GM19395 (cell line): ENCODE measurements around the gene MACO1.
"Not testable (repeated sequence)": the region's sequence is repeated elsewhere in the genome, so short reads cannot be mapped to it uniquely, and the experiment has no call there.

Source experiments
- ATAC-seq: cut with Tn5 transposase; IDR thresholded peaks from one replicate; pipeline ENCODE4 v1.9.1; 2021; ENCODE audit warnings: mild to moderate bottlenecking, moderate library complexity; ENCODE audit not compliant: unreplicated experiment

Gene MACO1, protein sequence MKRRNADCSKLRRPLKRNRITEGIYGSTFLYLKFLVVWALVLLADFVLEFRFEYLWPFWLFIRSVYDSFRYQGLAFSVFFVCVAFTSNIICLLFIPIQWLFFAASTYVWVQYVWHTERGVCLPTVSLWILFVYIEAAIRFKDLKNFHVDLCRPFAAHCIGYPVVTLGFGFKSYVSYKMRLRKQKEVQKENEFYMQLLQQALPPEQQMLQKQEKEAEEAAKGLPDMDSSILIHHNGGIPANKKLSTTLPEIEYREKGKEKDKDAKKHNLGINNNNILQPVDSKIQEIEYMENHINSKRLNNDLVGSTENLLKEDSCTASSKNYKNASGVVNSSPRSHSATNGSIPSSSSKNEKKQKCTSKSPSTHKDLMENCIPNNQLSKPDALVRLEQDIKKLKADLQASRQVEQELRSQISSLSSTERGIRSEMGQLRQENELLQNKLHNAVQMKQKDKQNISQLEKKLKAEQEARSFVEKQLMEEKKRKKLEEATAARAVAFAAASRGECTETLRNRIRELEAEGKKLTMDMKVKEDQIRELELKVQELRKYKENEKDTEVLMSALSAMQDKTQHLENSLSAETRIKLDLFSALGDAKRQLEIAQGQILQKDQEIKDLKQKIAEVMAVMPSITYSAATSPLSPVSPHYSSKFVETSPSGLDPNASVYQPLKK

DNA sequence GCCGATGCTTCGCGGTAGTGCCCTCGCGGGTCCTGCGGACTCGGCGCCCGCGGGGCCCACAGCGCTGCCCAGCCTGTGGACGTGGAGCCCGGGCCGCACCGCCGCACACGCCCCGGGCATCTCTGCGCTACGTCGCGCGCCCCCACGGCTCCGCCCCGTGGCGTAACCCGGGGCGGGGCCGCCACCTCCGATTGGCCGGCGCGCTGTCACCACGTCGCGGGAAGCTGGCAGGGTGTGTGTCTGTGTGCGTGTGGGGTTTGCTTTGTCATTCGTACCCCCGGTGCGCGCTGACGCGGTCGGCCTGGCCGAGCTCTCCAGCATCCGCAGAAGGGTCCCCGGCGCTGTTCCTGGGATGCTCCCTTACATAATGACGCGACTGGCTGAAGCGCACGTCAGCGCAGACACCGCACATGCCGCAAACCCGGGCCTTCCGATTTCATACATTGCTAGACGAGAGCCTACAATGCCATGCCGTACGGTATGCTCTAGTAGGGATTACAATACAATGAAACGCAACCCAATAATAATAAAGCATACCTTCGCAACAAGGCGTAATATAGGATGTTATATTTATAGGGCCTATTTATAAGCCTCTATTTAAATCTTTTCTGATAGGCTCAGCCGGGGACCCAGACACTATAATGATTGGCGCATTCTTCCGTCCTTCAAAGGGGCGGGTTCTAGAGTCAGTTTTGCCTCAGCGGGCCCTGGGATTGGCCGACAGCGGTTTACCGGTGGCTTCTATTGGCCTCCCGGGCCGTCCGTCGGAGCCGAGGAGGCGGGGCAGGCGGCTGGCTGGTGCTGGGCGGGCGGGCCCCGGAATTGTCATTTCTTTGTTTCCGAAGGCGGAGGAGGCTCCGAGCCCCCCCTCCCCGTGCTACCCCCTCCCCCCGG lies at the start of gene MACO1:
MACO1 (plus strand) TSS at position 825 of the 894 bp plus-strand sequence. CDS start 202 bp downstream, outside the sequence.
- peak; percentile 94 for ATAC-seq

DNA sequence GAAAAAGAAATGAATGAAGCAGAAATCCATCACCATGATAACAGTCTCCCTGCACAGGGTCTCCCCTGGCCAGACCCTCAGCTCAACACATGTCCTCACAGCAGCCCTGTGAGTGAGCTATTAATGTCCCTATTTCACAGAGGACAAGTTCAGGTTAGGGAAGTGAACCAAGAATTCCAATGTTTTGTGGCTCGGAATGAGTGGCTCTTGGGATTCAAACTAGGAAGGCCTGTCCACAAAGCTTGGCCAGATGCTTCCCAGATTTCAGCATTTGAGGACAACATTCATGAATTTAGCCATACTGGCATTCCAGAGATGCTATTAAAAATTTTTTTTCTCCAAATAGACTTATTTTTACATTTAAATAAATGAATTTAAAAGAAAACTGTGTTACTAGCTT lies 48.2 kb upstream of the MACO1 start:
- not testable (repeated sequence) for ATAC-seq

- ATAC-seq = not testable (repeated sequence)
Observed at GRCh38 chr1:25383090-25383489, 47.6 kb upstream of the MACO1 start.

GRCh38 chr1:25383875-25384274 lies 46.8 kb upstream of the MACO1 start:
- not testable (repeated sequence) for ATAC-seq

GRCh38 chr1:25387096-25387495 lies 43.6 kb upstream of the MACO1 start:
- ATAC-seq = not testable (repeated sequence)

GRCh38 chr1:25388691-25389090 lies 42.0 kb upstream of the MACO1 start:
- ATAC-seq = not testable (repeated sequence)

GRCh38 chr1:25389721-25390120 lies 41.0 kb upstream of the MACO1 start:
- ATAC-seq = not testable (repeated sequence)

DNA sequence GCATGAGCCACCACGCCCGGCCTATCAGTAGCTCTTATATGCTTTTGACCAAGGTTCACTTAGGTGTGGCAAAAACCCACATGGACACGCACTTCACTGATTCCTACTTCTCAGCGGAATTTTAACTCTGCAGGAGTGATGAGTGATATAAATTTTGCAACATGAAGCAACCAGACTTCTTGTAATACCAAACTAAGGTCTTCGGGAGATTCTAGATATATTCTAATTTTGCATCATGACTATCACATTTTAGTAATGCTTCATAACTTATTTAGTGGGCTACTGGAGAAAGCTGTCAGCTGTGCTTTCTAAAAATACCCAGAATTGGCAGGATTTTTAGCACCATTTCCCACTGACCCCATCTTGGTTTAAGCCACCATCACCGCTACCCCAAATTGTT lies 37.9 kb upstream of the MACO1 start:
- ATAC-seq = no peak

DNA sequence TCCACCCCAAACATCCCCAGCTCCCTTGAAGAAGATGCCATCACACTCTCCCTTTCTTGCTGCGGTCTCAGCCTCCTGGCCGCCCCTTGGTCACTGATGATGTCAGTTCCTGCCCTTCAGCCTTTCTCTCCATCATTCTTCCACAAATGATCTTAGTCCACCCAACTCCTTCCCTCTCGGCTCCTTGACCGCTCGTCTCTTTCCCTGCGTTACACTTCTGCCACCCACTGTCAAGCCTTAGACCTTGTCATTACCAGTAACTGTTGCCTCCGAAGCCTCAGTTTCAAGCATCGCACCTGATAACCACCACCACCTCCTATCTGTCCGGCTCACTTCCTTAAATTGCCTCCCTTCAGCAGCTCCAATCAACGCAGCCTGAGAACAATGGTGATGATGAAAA lies 33.1 kb upstream of the MACO1 start:
- ATAC-seq = not testable (repeated sequence)

GRCh38 chr1:25398079-25398478 lies 32.6 kb upstream of the MACO1 start:
- not testable (repeated sequence) for ATAC-seq

- ATAC-seq = not testable (repeated sequence)
Observed at GRCh38 chr1:25402947-25403803, 27.5 kb upstream of the MACO1 start.

GRCh38 chr1:25405731-25406305 lies 24.9 kb upstream of the MACO1 start:
- ATAC-seq = not testable (repeated sequence)

GRCh38 chr1:25409641-25410427 lies 20.9 kb upstream of the MACO1 start:
- ATAC-seq = not testable (repeated sequence)

GRCh38 chr1:25412872-25413623 lies 17.6 kb upstream of the MACO1 start:
- not testable (repeated sequence) for ATAC-seq

DNA sequence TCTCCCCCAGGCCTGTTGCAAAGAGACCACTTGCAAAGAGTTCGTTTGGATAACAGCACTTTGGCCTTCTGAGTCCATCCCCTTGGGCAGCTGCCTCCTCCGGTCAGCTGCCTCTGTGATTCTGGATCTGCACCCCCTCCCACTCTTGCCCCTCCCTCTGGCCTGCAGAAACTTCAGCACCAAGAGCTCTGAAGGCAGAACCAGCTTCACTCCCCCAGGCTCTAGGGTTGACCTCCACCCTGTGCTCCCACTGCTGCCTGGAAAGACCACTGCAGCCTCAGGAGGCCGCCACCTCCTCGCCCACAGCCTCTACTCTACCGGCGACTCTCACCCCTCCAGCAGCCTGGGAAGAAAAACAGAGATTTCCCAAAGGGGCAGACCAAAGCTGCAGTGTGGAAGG lies 16.5 kb upstream of the MACO1 start:
- ATAC-seq = not testable (repeated sequence)

DNA sequence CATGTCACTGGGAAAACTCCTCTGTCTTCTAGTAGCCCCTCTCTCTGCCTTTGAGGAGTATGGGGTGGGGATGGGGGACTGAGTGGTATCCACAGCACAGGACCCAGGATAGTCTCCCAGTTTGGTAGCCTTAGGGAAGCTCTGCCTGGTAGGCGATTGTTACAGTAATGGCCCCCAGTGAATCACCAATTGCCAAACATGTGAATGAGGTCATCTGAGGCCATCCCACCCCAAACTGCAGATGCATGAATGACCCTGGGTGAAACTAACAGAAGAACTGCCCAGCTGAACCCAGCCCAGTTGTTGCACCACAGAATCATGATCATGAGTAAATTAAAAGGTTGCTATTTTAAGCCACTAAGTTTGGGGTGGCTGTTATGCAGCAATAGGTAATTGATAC lies 16.1 kb upstream of the MACO1 start:
- not testable (repeated sequence) for ATAC-seq

- ATAC-seq = not testable (repeated sequence)
Observed at GRCh38 chr1:25417280-25417679, 13.4 kb upstream of the MACO1 start.

GRCh38 chr1:25419339-25419738 lies 11.4 kb upstream of the MACO1 start:
- not testable (repeated sequence) for ATAC-seq
